Measurements from ENCODE around the gene ADCY4. TPM values are rescaled to one million over a fixed set of nuclear protein-coding genes. Genes with fewer than 3 reads are reported as not detected.

The ADCY4 gene
- total and polyA plus RNA-seq, 2 of the 13 experiments (the other 11 are each of a cell fraction or from before 2014, with no cell fraction given), result 0.03 TPM; not detected in 1

GRCh38 chr14:24285351-24285750 is 49.5 kb downstream of the ADCY4 start:
- FAIRE-seq (no peak), DNase-seq (ENCODE audit: low spot score) (no peak), ATAC-seq (peak; percentile 3; the same call in 1 of the 3 replicates)
- TF ChIP-seq, protein P1, sequence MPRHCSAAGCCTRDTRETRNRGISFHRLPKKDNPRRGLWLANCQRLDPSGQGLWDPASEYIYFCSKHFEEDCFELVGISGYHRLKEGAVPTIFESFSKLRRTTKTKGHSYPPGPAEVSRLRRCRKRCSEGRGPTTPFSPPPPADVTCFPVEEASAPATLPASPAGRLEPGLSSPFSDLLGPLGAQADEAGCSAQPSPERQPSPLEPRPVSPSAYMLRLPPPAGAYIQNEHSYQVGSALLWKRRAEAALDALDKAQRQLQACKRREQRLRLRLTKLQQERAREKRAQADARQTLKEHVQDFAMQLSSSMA (CRISPR knock-in tag; IDR thresholded peaks at IDR 0.05), result 0 out of 2 replicates have a peak, but pooled peaks have one; percentile 0
- TF ChIP-seq, protein P2, sequence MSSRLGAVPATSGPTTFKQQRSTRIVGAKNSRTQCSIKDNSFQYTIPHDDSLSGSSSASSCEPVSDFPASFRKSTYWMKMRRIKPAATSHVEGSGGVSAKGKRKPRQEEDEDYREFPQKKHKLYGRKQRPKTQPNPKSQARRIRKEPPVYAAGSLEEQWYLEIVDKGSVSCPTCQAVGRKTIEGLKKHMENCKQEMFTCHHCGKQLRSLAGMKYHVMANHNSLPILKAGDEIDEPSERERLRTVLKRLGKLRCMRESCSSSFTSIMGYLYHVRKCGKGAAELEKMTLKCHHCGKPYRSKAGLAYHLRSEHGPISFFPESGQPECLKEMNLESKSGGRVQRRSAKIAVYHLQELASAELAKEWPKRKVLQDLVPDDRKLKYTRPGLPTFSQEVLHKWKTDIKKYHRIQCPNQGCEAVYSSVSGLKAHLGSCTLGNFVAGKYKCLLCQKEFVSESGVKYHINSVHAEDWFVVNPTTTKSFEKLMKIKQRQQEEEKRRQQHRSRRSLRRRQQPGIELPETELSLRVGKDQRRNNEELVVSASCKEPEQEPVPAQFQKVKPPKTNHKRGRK (CRISPR knock-in tag; IDR thresholded peaks at IDR 0.05), result no peak
- Histone ChIP-seq H3K9me3 (ENCODE audit: low read length) (no peaks in the 10 kb centered on the region), H2AFZ (ENCODE audit: low read length) (no peak overlapping the region), H3K9ac (ENCODE audit: insufficient read depth, low read depth, low read length) (no peak overlapping the region), H3K4me1 (ENCODE audit: insufficient read depth, low read length) (no peaks in the 10 kb centered on the region), H3K27me3 (ENCODE audit: control insufficient read depth in 1 of 2, insufficient read depth in 2 of 2, low read length in 2 of 2) (no peaks in the 10 kb centered on the region), H3K27ac (ENCODE audit: extremely low read length, insufficient read depth, low read length) (no peak overlapping the region), H3K36me3 (replicated peaks in 1 of 2; ENCODE audit: control insufficient read depth in 1 of 2, insufficient read depth in 2 of 2, low read length in 2 of 2) (peaks cover 10 to 12% of the 10 kb centered on the region in 2 experiments), H3K79me2 (ENCODE audit: insufficient read depth, low read length) (no peaks in the 10 kb centered on the region), H4K20me1 (ENCODE audit: insufficient read depth, low read length) (no peaks in the 10 kb centered on the region), H3K4me2 (ENCODE audit: low read depth, low read length) (no peak overlapping the region), H3K4me3 (replicated peaks in 1 of 3; ENCODE audit: insufficient read depth in 1 of 3, low read depth in 2 of 3, low read length in 3 of 3) (no peak overlapping the region)
- in situ Hi-C loops (cut with HindIII; ENCODE audit: extremely low pct_ligation_motif_present, low pct_unique_long_range_greater_than_20kb), result no loop called here
- POLR2A ChIA-PET, result interaction anchor here (1.1 kb wide), 1 partner anchor 43 kb away, joined by 4 read pairs; the partner anchor contains the start of gene TINF2
- intact Hi-C loops (cut with micrococcal nuclease; ENCODE audit: unreplicated experiment), result no loop called here
- no TSS peak for BruUV-seq (replicated peaks)
- WGBS (ENCODE audit: low lambda C conversion rate), result 75% methylated on average over 4 of the region's 4 CpGs
- CTCF ChIA-PET (ENCODE audit: low intra/inter-chr PET ratio, low total read pairs), result no interaction called here

- no peak for DNase-seq (ENCODE audit: low spot score)
- in situ Hi-C loops (cut with HindIII; ENCODE audit: extremely low pct_ligation_motif_present, low pct_unique_long_range_greater_than_20kb), result no loop called here
- H3K4me1 ChIP-seq (ENCODE audit: insufficient read depth, low read length), result no peaks in the 10 kb centered on the region
- no peak overlapping the region for H3K9ac ChIP-seq (ENCODE audit: insufficient read depth, low read depth, low read length)
- WGBS (ENCODE audit: low lambda C conversion rate), result 93% methylated on average over 11 of the region's 11 CpGs
- no peaks in the 10 kb centered on the region for H4K20me1 ChIP-seq (ENCODE audit: insufficient read depth, low read length)
- ATAC-seq, result peak; percentile 3; the same call in 1 of the 3 replicates
- no peak overlapping the region for H3K4me2 ChIP-seq (ENCODE audit: low read depth, low read length)
- H3K27me3 ChIP-seq (ENCODE audit: control insufficient read depth in 1 of 2, insufficient read depth in 2 of 2, low read length in 2 of 2), result no peaks in the 10 kb centered on the region
- ChIA-PET POLR2A (interaction anchor here (1.1 to 2.4 kb wide), 3 partner anchors 13 to 42 kb away, joined by 4 to 23 read pairs (median 14); partner anchors contain the start of genes RABGGTA and TINF2), CTCF (ENCODE audit: low intra/inter-chr PET ratio, low total read pairs) (no interaction called here)
- H3K9me3 ChIP-seq (ENCODE audit: low read length), result no peaks in the 10 kb centered on the region
- FAIRE-seq, result no peak
- H3K79me2 ChIP-seq (ENCODE audit: insufficient read depth, low read length), result no peaks in the 10 kb centered on the region
- BruUV-seq (replicated peaks), result no TSS peak
- intact Hi-C loops (cut with micrococcal nuclease; ENCODE audit: unreplicated experiment), result no loop called here
- H3K27ac ChIP-seq (ENCODE audit: extremely low read length, insufficient read depth, low read length), result no peak overlapping the region
- no peak overlapping the region for H2AFZ ChIP-seq (ENCODE audit: low read length)
- no peak overlapping the region for H3K4me3 ChIP-seq (replicated peaks in 1 of 3; ENCODE audit: insufficient read depth in 1 of 3, low read depth in 2 of 3, low read length in 3 of 3)
- H3K36me3 ChIP-seq (replicated peaks in 1 of 2; ENCODE audit: control insufficient read depth in 1 of 2, insufficient read depth in 2 of 2, low read length in 2 of 2), result peaks cover 2 to 4% of the 10 kb centered on the region in 2 experiments; a peak in 4 of 5 replicates
- TF ChIP-seq ZNF773 (CRISPR knock-in tag; IDR thresholded peaks at IDR 0.05; ENCODE audit: borderline replicate concordance) (no peak), TBL1XR1 (IDR thresholded peaks at IDR 0.05; ENCODE audit: borderline replicate concordance, low read length, partially characterized antibody) (no peak), WIZ (CRISPR knock-in tag; IDR thresholded peaks at IDR 0.05) (no peak), ZNF24 (IDR thresholded peaks at IDR 0.05) (no peak), MEIS2 (CRISPR knock-in tag; IDR thresholded peaks at IDR 0.05) (no peak), SRSF4 (IDR thresholded peaks at IDR 0.05; ENCODE audit: low read depth, low read length, poor library complexity, severe bottlenecking) (no peak), ZNF251 (CRISPR knock-in tag; IDR thresholded peaks at IDR 0.05) (0 out of 2 replicates have a peak, but pooled peaks have one; percentile 60)
- TF ChIP-seq, protein P3, sequence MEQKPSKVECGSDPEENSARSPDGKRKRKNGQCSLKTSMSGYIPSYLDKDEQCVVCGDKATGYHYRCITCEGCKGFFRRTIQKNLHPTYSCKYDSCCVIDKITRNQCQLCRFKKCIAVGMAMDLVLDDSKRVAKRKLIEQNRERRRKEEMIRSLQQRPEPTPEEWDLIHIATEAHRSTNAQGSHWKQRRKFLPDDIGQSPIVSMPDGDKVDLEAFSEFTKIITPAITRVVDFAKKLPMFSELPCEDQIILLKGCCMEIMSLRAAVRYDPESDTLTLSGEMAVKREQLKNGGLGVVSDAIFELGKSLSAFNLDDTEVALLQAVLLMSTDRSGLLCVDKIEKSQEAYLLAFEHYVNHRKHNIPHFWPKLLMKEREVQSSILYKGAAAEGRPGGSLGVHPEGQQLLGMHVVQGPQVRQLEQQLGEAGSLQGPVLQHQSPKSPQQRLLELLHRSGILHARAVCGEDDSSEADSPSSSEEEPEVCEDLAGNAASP (CRISPR knock-in tag; IDR thresholded peaks at IDR 0.05; ENCODE audit: borderline replicate concordance), result no peak
Measured at GRCh38 chr14:24284501-24285035, 50.3 kb downstream of the ADCY4 start.

Data from HepG2 (cell line).